K562 treated with DMSO at 1 percent for 48 hours (cell line): ENCODE data around the gene GMCL1. TPM values are rescaled to one million over a fixed set of nuclear protein-coding genes. Genes with fewer than 3 reads are reported as not detected.

Source experiments
- total RNA-seq: library from RNA; unstranded; fragments of 300-600 nt; gene quantifications from 2 replicates; pipeline ENCODE4 v1.2.3, GENCODE V29; 2022; ENCODE audit warnings: low replicate concordance; ENCODE audit errors: extremely low read depth

Gene GMCL1, protein sequence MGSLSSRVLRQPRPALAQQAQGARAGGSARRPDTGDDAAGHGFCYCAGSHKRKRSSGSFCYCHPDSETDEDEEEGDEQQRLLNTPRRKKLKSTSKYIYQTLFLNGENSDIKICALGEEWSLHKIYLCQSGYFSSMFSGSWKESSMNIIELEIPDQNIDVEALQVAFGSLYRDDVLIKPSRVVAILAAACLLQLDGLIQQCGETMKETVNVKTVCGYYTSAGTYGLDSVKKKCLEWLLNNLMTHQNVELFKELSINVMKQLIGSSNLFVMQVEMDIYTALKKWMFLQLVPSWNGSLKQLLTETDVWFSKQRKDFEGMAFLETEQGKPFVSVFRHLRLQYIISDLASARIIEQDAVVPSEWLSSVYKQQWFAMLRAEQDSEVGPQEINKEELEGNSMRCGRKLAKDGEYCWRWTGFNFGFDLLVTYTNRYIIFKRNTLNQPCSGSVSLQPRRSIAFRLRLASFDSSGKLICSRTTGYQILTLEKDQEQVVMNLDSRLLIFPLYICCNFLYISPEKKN
- not detected in 2 replicates for total RNA-seq

GRCh38 chr2:69829256-69830044 lies at the start of gene GMCL1:
TSS of gene GMCL1 (plus strand) at chr2:69829660. CDS start at chr2:69829893, 233 bp downstream.

GRCh38 chr2:69893684-69894551 lies 64.5 kb downstream of the GMCL1 start, which contains the start of gene SNRNP27:
TSS of gene SNRNP27 (plus strand) at chr2:69893956. CDS start at chr2:69893985, 29 bp downstream.

GRCh38 chr2:69914950-69915945 lies 85.8 kb downstream of the GMCL1 start, which contains the start of gene MXD1:
TSS of gene MXD1 (plus strand) at chr2:69915109. CDS start at chr2:69915331, 222 bp downstream.

Other genes starting within 250 kb of the GMCL1 start
- not detected in 2 replicates for gene AAK1, start 185.9 kb upstream of the GMCL1 start, total RNA-seq
- not detected in 2 replicates for gene ANXA4, start 87.5 kb upstream of the GMCL1 start, total RNA-seq
- not detected in 2 replicates for gene SNRNP27, start 64.3 kb downstream of the GMCL1 start, total RNA-seq
- gene MXD1, start 85.4 kb downstream of the GMCL1 start, total RNA-seq, result not detected in 2 replicates
- gene ASPRV1, start 132.0 kb downstream of the GMCL1 start, total RNA-seq, result not detected in 2 replicates